ENCODE data around the gene CLEC18A. TPM values are rescaled to one million over a fixed set of nuclear protein-coding genes. Genes with fewer than 3 reads are reported as not detected.

CLEC18A gene
- total RNA-seq, 1 donor from 2014 or later, result 0.26 TPM

- no peak for FAIRE-seq
- Histone ChIP-seq H3K4me3 (ENCODE audit: low read depth, low read length) (no peak overlapping the region), H3K36me3 (ENCODE audit: control insufficient read depth, insufficient read depth, low read length) (no peaks in the 10 kb centered on the region), H3K27me3 (ENCODE audit: control insufficient read depth, insufficient read depth, low read length) (no peaks in the 10 kb centered on the region)
- TF ChIP-seq, protein P1, sequence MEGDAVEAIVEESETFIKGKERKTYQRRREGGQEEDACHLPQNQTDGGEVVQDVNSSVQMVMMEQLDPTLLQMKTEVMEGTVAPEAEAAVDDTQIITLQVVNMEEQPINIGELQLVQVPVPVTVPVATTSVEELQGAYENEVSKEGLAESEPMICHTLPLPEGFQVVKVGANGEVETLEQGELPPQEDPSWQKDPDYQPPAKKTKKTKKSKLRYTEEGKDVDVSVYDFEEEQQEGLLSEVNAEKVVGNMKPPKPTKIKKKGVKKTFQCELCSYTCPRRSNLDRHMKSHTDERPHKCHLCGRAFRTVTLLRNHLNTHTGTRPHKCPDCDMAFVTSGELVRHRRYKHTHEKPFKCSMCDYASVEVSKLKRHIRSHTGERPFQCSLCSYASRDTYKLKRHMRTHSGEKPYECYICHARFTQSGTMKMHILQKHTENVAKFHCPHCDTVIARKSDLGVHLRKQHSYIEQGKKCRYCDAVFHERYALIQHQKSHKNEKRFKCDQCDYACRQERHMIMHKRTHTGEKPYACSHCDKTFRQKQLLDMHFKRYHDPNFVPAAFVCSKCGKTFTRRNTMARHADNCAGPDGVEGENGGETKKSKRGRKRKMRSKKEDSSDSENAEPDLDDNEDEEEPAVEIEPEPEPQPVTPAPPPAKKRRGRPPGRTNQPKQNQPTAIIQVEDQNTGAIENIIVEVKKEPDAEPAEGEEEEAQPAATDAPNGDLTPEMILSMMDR (IDR thresholded peaks at IDR 0.05; ENCODE audit: insufficient read depth, low read length, severe bottlenecking), result no peak
- DNase-seq (ENCODE audit: low read depth), result no peak
Observed at GRCh38 chr16:69909760-69910159, 41.4 kb upstream of the CLEC18A start.

GRCh38 chr16:69910964-69911363 is 40.2 kb upstream of the CLEC18A start:
- no peaks in the 10 kb centered on the region for H3K27me3 ChIP-seq (ENCODE audit: control insufficient read depth, insufficient read depth, low read length)
- DNase-seq (ENCODE audit: low read depth) (no peak), FAIRE-seq (no peak)
- no peaks in the 10 kb centered on the region for H3K36me3 ChIP-seq (ENCODE audit: control insufficient read depth, insufficient read depth, low read length)
- H3K4me3 ChIP-seq (ENCODE audit: low read depth, low read length), result no peak overlapping the region
- TF ChIP-seq, protein P1 (IDR thresholded peaks at IDR 0.05; ENCODE audit: insufficient read depth, low read length, severe bottlenecking), result no peak

GRCh38 chr16:69916462-69916861 is 34.7 kb upstream of the CLEC18A start:
- FAIRE-seq, result no peak
- H3K4me3 ChIP-seq (ENCODE audit: low read depth, low read length), result no peak overlapping the region
- H3K36me3 ChIP-seq (ENCODE audit: control insufficient read depth, insufficient read depth, low read length), result no peaks in the 10 kb centered on the region
- no peaks in the 10 kb centered on the region for H3K27me3 ChIP-seq (ENCODE audit: control insufficient read depth, insufficient read depth, low read length)
- no peak for DNase-seq (ENCODE audit: low read depth)
- TF ChIP-seq, protein P1 (IDR thresholded peaks at IDR 0.05; ENCODE audit: insufficient read depth, low read length, severe bottlenecking), result no peak

GRCh38 chr16:69917311-69917710 is 33.8 kb upstream of the CLEC18A start:
- DNase-seq (ENCODE audit: low read depth) (no peak), FAIRE-seq (no peak)
- TF ChIP-seq, protein P1 (IDR thresholded peaks at IDR 0.05; ENCODE audit: insufficient read depth, low read length, severe bottlenecking), result no peak
- H3K27me3 ChIP-seq (ENCODE audit: control insufficient read depth, insufficient read depth, low read length), result no peaks in the 10 kb centered on the region
- no peaks in the 10 kb centered on the region for H3K36me3 ChIP-seq (ENCODE audit: control insufficient read depth, insufficient read depth, low read length)
- H3K4me3 ChIP-seq (ENCODE audit: low read depth, low read length), result no peak overlapping the region

DNA sequence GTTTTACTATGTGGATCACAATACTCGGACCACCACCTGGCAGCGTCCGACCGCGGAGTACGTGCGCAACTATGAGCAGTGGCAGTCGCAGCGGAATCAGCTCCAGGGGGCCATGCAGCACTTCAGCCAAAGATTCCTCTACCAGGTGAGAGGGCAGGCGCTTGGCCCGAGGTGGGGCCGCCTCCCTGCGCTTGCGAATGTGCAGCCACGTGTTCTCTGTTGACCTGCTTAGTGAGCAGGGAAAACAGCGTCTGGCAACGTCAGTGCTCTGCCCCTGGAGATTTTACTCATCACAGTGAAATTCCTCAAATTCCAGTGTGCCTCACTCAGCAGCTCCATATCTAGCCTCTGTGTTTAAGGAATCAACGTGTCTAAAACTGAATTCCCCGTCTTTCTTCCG is 33.4 kb upstream of the CLEC18A start:
- Histone ChIP-seq H3K36me3 (ENCODE audit: control insufficient read depth, insufficient read depth, low read length) (no peaks in the 10 kb centered on the region), H3K4me3 (ENCODE audit: low read depth, low read length) (no peak overlapping the region), H3K27me3 (ENCODE audit: control insufficient read depth, insufficient read depth, low read length) (no peaks in the 10 kb centered on the region)
- TF ChIP-seq, protein P1 (IDR thresholded peaks at IDR 0.05; ENCODE audit: insufficient read depth, low read length, severe bottlenecking), result no peak
- DNase-seq (ENCODE audit: low read depth), result peak; percentile 94
- no peak for FAIRE-seq

DNA sequence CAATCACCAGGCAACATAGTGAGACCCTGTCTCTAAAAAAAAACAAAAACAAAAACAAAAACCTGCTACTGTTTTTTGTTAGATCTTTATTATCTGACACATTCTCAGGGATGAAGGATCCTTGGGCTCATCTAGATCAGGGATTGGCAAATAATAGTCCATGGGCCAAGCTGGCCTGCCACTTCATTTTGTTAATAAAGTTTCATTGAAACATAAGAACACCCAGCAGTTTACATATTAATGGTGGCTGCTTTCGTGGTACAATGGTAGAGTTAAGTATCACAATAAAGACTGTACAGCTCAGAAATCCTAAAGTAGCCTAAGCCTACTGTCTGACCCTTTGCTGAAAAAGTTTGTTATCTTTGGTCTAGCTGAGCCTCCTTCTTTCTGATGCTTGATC is 32.9 kb upstream of the CLEC18A start:
- no peak for DNase-seq (ENCODE audit: low read depth)
- no peaks in the 10 kb centered on the region for H3K27me3 ChIP-seq (ENCODE audit: control insufficient read depth, insufficient read depth, low read length)
- TF ChIP-seq, protein P1 (IDR thresholded peaks at IDR 0.05; ENCODE audit: insufficient read depth, low read length, severe bottlenecking), result no peak
- FAIRE-seq, result no peak
- no peaks in the 10 kb centered on the region for H3K36me3 ChIP-seq (ENCODE audit: control insufficient read depth, insufficient read depth, low read length)
- H3K4me3 ChIP-seq (ENCODE audit: low read depth, low read length), result no peak overlapping the region
